Measurements from ENCODE around the gene GLRX5.
"Not testable (repeated sequence)": the region's sequence is repeated elsewhere in the genome, so short reads cannot be mapped to it uniquely, and the experiment has no call there.

GLRX5 gene

GRCh38 chr14:95499354-95499750 is 35.5 kb upstream of the GLRX5 start:
- DNase-seq (ENCODE audit: low read depth) = no peak

GRCh38 chr14:95500201-95500681 is 34.6 kb upstream of the GLRX5 start:
- DNase-seq (ENCODE audit: low read depth) = no peak

GRCh38 chr14:95500772-95501401 is 34.0 kb upstream of the GLRX5 start:
- DNase-seq (ENCODE audit: low read depth) = no peak

GRCh38 chr14:95502381-95502950 is 32.4 kb upstream of the GLRX5 start:
- no peak for DNase-seq (ENCODE audit: low read depth)

GRCh38 chr14:95503365-95504134 is 31.3 kb upstream of the GLRX5 start:
- DNase-seq (ENCODE audit: low read depth) = no peak

- DNase-seq (ENCODE audit: low read depth) = no peak
Observed at GRCh38 chr14:95504135-95505029, 30.5 kb upstream of the GLRX5 start.

GRCh38 chr14:95505030-95505589 is 29.7 kb upstream of the GLRX5 start:
- DNase-seq (ENCODE audit: low read depth) = no peak

GRCh38 chr14:95507174-95507573 is 27.7 kb upstream of the GLRX5 start:
- no peak for DNase-seq (ENCODE audit: low read depth)

- DNase-seq (ENCODE audit: low read depth) = no peak
Observed at GRCh38 chr14:95507701-95508103, 27.1 kb upstream of the GLRX5 start.

- no peak for DNase-seq (ENCODE audit: low read depth)
Observed at GRCh38 chr14:95508377-95508776, 26.5 kb upstream of the GLRX5 start.

- DNase-seq (ENCODE audit: low read depth) = no peak
Observed at GRCh38 chr14:95509495-95509894, 25.4 kb upstream of the GLRX5 start.

GRCh38 chr14:95510344-95510743 is 24.5 kb upstream of the GLRX5 start:
- not testable (repeated sequence) for DNase-seq (ENCODE audit: low read depth)

GRCh38 chr14:95510804-95511203 is 24.0 kb upstream of the GLRX5 start:
- no peak for DNase-seq (ENCODE audit: low read depth)

GRCh38 chr14:95511687-95512086 is 23.2 kb upstream of the GLRX5 start:
- DNase-seq (ENCODE audit: low read depth) = no peak

GRCh38 chr14:95513291-95513690 is 21.6 kb upstream of the GLRX5 start:
- no peak for DNase-seq (ENCODE audit: low read depth)

- no peak for DNase-seq (ENCODE audit: low read depth)
Observed at GRCh38 chr14:95514131-95515079, 20.4 kb upstream of the GLRX5 start.

- DNase-seq (ENCODE audit: low read depth) = no peak
Observed at GRCh38 chr14:95515080-95515489, 19.8 kb upstream of the GLRX5 start.

GRCh38 chr14:95515596-95516552 is 19.0 kb upstream of the GLRX5 start:
- DNase-seq (ENCODE audit: low read depth) = peak; percentile 60

- DNase-seq (ENCODE audit: low read depth) = no peak
Observed at GRCh38 chr14:95516554-95517181, 18.2 kb upstream of the GLRX5 start, which contains the start of gene SYNE3. Gene SYNE3, minus strand, starts transcription at chr14:95516650. Its CDS starts 40,829 bp downstream, at chr14:95475821.
